Measurements from ENCODE around the gene SCN5A. TPM values are rescaled to one million over a fixed set of nuclear protein-coding genes. Genes with fewer than 3 reads are reported as not detected.

Gene SCN5A
- total and polyA plus RNA-seq, 2 experiments from 2014 or later = 10.2 to 10.6 TPM

DNA sequence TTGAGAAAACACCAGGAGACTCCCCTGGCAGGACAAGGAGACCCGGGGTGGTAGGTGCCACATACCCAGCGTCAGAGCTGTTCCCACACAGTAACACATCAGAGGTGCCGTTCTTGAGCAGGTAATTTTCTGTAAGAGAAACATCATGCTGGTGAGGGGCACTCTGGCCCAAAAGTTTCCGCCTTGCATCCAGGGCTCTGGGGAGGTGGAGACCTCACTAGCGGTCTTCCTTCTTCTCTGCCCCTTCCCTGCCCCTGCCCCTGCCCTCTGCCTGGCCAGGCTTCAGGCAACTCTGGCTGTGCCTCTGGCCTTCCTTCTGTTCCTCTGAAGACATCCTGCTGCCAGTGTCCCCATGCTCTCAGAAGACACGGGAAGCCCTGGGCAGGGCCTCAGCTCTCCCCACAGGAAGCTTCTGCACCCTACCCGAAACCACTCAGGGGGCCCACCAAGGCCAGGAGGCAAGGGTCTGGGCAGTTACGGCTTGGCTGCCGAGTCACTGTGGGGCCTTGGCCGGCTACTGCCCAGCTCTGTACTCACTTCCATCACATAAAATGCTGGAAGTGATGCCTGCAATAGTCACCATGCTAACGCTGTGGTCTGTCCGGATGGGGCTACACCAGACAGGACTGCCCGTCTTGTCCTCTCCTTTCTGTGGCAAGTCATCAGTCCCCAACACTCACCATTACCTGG is 41.3 kb downstream of the SCN5A start:
- DNase-seq (ENCODE audit: low spot score) (no peak), ATAC-seq (no peak)
- Mint-ChIP-seq H3K36me3 (ENCODE audit: low read depth) (peaks cover 3% of the 10 kb centered on the region; the same call in 1 of the 3 replicates), H3K27ac (no peak overlapping the region), H3K9me3 (no peaks in the 10 kb centered on the region), H3K27me3 (ENCODE audit: insufficient read depth, low read depth, poor library complexity) (peaks cover 5% of the 10 kb centered on the region), H3K4me1 (no peaks in the 10 kb centered on the region; the same call in 2 of the 3 replicates), H3K4me3 (no peak overlapping the region)
- Histone ChIP-seq H2AFZ (no peak overlapping the region), H3K79me2 (replicated peaks; ENCODE audit: insufficient read depth) (no peaks in the 10 kb centered on the region), H3K4me3 (no peak overlapping the region), H3K27me3 (ENCODE audit: insufficient read depth) (no peaks in the 10 kb centered on the region), H4K20me1 (replicated peaks; ENCODE audit: insufficient read depth) (no peaks in the 10 kb centered on the region), H3F3A (replicated peaks; ENCODE audit: low read depth) (no peaks in the 10 kb centered on the region), H3K4me2 (no peak overlapping the region), H3K9me2 (ENCODE audit: insufficient read depth) (no peaks in the 10 kb centered on the region), H3K27ac (ENCODE audit: low read depth) (no peak overlapping the region), H3K36me3 (ENCODE audit: insufficient read depth) (no peaks in the 10 kb centered on the region), H3K4me1 (ENCODE audit: insufficient read depth) (no peaks in the 10 kb centered on the region)
- TF ChIP-seq, protein P1, sequence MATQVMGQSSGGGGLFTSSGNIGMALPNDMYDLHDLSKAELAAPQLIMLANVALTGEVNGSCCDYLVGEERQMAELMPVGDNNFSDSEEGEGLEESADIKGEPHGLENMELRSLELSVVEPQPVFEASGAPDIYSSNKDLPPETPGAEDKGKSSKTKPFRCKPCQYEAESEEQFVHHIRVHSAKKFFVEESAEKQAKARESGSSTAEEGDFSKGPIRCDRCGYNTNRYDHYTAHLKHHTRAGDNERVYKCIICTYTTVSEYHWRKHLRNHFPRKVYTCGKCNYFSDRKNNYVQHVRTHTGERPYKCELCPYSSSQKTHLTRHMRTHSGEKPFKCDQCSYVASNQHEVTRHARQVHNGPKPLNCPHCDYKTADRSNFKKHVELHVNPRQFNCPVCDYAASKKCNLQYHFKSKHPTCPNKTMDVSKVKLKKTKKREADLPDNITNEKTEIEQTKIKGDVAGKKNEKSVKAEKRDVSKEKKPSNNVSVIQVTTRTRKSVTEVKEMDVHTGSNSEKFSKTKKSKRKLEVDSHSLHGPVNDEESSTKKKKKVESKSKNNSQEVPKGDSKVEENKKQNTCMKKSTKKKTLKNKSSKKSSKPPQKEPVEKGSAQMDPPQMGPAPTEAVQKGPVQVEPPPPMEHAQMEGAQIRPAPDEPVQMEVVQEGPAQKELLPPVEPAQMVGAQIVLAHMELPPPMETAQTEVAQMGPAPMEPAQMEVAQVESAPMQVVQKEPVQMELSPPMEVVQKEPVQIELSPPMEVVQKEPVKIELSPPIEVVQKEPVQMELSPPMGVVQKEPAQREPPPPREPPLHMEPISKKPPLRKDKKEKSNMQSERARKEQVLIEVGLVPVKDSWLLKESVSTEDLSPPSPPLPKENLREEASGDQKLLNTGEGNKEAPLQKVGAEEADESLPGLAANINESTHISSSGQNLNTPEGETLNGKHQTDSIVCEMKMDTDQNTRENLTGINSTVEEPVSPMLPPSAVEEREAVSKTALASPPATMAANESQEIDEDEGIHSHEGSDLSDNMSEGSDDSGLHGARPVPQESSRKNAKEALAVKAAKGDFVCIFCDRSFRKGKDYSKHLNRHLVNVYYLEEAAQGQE (IDR thresholded peaks at IDR 0.05; ENCODE audit: unreplicated experiment) = no peak
- TF ChIP-seq, protein P2, sequence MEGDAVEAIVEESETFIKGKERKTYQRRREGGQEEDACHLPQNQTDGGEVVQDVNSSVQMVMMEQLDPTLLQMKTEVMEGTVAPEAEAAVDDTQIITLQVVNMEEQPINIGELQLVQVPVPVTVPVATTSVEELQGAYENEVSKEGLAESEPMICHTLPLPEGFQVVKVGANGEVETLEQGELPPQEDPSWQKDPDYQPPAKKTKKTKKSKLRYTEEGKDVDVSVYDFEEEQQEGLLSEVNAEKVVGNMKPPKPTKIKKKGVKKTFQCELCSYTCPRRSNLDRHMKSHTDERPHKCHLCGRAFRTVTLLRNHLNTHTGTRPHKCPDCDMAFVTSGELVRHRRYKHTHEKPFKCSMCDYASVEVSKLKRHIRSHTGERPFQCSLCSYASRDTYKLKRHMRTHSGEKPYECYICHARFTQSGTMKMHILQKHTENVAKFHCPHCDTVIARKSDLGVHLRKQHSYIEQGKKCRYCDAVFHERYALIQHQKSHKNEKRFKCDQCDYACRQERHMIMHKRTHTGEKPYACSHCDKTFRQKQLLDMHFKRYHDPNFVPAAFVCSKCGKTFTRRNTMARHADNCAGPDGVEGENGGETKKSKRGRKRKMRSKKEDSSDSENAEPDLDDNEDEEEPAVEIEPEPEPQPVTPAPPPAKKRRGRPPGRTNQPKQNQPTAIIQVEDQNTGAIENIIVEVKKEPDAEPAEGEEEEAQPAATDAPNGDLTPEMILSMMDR (conservative IDR thresholded peaks at IDR 0.05; ENCODE audit: low read depth in 2 of 2) = no peak
- TF ChIP-seq POLR2AphosphoS5 (IDR thresholded peaks at IDR 0.05; ENCODE audit: low read depth) (no peak), NANOG (IDR thresholded peaks at IDR 0.05; ENCODE audit: borderline replicate concordance) (no peak), JUNB (IDR thresholded peaks at IDR 0.05; ENCODE audit: unreplicated experiment) (no peak), ZNF331 (CRISPR knock-in tag; IDR thresholded peaks at IDR 0.05; ENCODE audit: low read depth) (no peak), STAT1 (IDR thresholded peaks at IDR 0.05; ENCODE audit: unreplicated experiment) (no peak), EZH2phosphoT487 (IDR thresholded peaks at IDR 0.05; ENCODE audit: unreplicated experiment) (no peak), ZNF114 (CRISPR knock-in tag; IDR thresholded peaks at IDR 0.05) (no peak), EZH2 (IDR thresholded peaks at IDR 0.05; ENCODE audit: low read depth, unreplicated experiment) (no peak), CREB1 (CRISPR knock-in tag; IDR thresholded peaks at IDR 0.05; ENCODE audit: low read depth) (no peak)
- TF ChIP-seq, protein P3, sequence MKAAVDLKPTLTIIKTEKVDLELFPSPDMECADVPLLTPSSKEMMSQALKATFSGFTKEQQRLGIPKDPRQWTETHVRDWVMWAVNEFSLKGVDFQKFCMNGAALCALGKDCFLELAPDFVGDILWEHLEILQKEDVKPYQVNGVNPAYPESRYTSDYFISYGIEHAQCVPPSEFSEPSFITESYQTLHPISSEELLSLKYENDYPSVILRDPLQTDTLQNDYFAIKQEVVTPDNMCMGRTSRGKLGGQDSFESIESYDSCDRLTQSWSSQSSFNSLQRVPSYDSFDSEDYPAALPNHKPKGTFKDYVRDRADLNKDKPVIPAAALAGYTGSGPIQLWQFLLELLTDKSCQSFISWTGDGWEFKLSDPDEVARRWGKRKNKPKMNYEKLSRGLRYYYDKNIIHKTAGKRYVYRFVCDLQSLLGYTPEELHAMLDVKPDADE (IDR thresholded peaks at IDR 0.05) = no peak
- TF ChIP-seq, protein P4, sequence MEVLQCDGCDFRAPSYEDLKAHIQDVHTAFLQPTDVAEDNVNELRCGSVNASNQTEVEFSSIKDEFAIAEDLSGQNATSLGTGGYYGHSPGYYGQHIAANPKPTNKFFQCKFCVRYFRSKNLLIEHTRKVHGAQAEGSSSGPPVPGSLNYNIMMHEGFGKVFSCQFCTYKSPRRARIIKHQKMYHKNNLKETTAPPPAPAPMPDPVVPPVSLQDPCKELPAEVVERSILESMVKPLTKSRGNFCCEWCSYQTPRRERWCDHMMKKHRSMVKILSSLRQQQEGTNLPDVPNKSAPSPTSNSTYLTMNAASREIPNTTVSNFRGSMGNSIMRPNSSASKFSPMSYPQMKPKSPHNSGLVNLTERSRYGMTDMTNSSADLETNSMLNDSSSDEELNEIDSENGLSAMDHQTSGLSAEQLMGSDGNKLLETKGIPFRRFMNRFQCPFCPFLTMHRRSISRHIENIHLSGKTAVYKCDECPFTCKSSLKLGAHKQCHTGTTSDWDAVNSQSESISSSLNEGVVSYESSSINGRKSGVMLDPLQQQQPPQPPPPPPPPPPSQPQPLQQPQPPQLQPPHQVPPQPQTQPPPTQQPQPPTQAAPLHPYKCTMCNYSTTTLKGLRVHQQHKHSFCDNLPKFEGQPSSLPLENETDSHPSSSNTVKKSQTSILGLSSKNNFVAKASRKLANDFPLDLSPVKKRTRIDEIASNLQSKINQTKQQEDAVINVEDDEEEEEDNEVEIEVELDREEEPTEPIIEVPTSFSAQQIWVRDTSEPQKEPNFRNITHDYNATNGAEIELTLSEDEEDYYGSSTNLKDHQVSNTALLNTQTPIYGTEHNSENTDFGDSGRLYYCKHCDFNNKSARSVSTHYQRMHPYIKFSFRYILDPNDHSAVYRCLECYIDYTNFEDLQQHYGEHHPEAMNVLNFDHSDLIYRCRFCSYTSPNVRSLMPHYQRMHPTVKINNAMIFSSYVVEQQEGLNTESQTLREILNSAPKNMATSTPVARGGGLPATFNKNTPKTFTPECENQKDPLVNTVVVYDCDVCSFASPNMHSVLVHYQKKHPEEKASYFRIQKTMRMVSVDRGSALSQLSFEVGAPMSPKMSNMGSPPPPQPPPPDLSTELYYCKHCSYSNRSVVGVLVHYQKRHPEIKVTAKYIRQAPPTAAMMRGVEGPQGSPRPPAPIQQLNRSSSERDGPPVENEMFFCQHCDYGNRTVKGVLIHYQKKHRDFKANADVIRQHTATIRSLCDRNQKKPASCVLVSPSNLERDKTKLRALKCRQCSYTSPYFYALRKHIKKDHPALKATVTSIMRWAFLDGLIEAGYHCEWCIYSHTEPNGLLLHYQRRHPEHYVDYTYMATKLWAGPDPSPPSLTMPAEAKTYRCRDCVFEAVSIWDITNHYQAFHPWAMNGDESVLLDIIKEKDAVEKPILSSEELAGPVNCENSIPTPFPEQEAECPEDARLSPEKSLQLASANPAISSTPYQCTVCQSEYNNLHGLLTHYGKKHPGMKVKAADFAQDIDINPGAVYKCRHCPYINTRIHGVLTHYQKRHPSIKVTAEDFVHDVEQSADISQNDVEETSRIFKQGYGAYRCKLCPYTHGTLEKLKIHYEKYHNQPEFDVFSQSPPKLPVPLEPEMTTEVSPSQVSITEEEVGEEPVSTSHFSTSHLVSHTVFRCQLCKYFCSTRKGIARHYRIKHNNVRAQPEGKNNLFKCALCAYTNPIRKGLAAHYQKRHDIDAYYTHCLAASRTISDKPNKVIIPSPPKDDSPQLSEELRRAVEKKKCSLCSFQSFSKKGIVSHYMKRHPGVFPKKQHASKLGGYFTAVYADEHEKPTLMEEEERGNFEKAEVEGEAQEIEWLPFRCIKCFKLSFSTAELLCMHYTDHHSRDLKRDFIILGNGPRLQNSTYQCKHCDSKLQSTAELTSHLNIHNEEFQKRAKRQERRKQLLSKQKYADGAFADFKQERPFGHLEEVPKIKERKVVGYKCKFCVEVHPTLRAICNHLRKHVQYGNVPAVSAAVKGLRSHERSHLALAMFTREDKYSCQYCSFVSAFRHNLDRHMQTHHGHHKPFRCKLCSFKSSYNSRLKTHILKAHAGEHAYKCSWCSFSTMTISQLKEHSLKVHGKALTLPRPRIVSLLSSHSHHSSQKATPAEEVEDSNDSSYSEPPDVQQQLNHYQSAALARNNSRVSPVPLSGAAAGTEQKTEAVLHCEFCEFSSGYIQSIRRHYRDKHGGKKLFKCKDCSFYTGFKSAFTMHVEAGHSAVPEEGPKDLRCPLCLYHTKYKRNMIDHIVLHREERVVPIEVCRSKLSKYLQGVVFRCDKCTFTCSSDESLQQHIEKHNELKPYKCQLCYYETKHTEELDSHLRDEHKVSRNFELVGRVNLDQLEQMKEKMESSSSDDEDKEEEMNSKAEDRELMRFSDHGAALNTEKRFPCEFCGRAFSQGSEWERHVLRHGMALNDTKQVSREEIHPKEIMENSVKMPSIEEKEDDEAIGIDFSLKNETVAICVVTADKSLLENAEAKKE (CRISPR knock-in tag; IDR thresholded peaks at IDR 0.05) = no peak
